HAP-1 (cell line): ENCODE measurements around the gene PRKAG2.
"Not testable (repeated sequence)": the region's sequence is repeated elsewhere in the genome, so short reads cannot be mapped to it uniquely, and the experiment has no call there.

Source experiments
- DNase-seq, 2 experiments: peaks; one replicate each; pipeline ENCODE4 v3.0.0-alpha.2; 2016 to 2020; ENCODE audit warnings: low spot score in 2 of 2
- H3K27me3 ChIP-seq: fragments of 250-450 bp; sonication (Bioruptor Pico); 2 replicates; pipeline ENCODE4 v1.5.1; 2020; ENCODE audit warnings: low read depth, mild to moderate bottlenecking, moderate library complexity
- H3K36me3 ChIP-seq: fragments of 250-450 bp; sonication (Bioruptor Pico); replicated peaks from 2 replicates; pipeline ENCODE4 v1.5.1; 2020; ENCODE audit warnings: mild to moderate bottlenecking
- H3K4me1 ChIP-seq: fragments of 250-450 bp; sonication (Bioruptor Pico); 2 replicates; pipeline ENCODE4 v1.5.1; 2020; ENCODE audit warnings: mild to moderate bottlenecking
- H3K4me3 ChIP-seq: fragments of 250-450 bp; sonication (Bioruptor Pico); 2 replicates; pipeline ENCODE4 v1.5.1; 2020; ENCODE audit warnings: mild to moderate bottlenecking, moderate library complexity
- H3K9me3 ChIP-seq: fragments of 250-450 bp; sonication (Bioruptor Pico); 2 replicates; pipeline ENCODE4 v1.5.1; 2020; ENCODE audit warnings: mild to moderate bottlenecking, moderate library complexity
- in situ Hi-C: fragments of 300-500 bp; cut with MboI; formaldehyde crosslinking; loops from 3 replicates; pipeline ENCODE4 v1.14.3; 2020; ENCODE audit warnings: low sequenced_read_pairs, inconsistent platforms, mixed read lengths

Gene PRKAG2

GRCh38 chr7:151798851-151799448, 78.0 kb downstream of the PRKAG2 start:
- H3K27me3 ChIP-seq = no peaks in the 10 kb centered on the region
- H3K9me3 ChIP-seq = no peaks in the 10 kb centered on the region
- H3K36me3 ChIP-seq = no peaks in the 10 kb centered on the region
- H3K4me1 ChIP-seq = no peaks in the 10 kb centered on the region
- in situ Hi-C loops = no loop called here
- H3K4me3 ChIP-seq = no peak overlapping the region
- no peak for DNase-seq

- DNase-seq = not testable (repeated sequence)
Measured at GRCh38 chr7:151797667-151798307, 79.1 kb downstream of the PRKAG2 start.

DNA sequence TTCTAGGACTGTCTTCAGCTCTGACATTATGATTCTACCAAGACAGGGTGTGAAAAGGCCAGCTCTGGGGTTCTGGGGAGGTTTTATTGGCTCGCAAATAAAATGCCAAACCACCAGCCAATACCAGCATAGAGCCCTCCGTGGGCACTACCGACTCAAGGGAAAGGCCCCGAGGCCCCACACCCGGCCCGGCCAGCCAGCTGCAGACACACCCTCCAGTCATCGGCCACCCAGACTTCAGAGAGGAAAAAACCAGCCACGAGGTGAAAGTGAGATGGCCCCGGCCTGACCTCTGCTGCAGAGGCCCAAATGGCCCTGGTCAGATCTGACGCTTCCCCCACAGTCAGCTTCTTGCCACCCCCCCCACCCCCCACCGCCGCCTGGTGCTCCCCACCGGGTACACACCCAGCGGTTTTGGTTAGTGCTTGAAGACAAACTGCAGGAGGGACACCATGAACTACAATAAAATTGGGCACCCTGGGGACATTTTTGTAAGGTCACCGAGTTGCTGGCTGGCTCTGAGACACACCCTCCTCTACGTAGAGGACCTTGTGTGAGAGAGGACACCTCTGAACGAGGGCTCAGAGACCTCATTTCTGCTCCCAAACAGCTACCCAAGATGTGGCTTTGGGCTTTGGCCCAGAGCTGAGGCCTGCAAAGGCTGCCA, 79.9 kb downstream of the PRKAG2 start:
- Histone ChIP-seq H3K36me3 (no peaks in the 10 kb centered on the region), H3K4me3 (no peak overlapping the region), H3K9me3 (no peaks in the 10 kb centered on the region), H3K27me3 (no peaks in the 10 kb centered on the region), H3K4me1 (no peaks in the 10 kb centered on the region)
- in situ Hi-C loops = no loop called here
- DNase-seq = no peak

More at GRCh38 chr7:151797667-151798307, 79.1 kb downstream of the PRKAG2 start:
- H3K27me3 ChIP-seq, H3K9me3 ChIP-seq, H3K36me3 ChIP-seq, in situ Hi-C loops, H3K4me3 ChIP-seq, H3K4me1 ChIP-seq: not testable (repeated sequence)

DNA sequence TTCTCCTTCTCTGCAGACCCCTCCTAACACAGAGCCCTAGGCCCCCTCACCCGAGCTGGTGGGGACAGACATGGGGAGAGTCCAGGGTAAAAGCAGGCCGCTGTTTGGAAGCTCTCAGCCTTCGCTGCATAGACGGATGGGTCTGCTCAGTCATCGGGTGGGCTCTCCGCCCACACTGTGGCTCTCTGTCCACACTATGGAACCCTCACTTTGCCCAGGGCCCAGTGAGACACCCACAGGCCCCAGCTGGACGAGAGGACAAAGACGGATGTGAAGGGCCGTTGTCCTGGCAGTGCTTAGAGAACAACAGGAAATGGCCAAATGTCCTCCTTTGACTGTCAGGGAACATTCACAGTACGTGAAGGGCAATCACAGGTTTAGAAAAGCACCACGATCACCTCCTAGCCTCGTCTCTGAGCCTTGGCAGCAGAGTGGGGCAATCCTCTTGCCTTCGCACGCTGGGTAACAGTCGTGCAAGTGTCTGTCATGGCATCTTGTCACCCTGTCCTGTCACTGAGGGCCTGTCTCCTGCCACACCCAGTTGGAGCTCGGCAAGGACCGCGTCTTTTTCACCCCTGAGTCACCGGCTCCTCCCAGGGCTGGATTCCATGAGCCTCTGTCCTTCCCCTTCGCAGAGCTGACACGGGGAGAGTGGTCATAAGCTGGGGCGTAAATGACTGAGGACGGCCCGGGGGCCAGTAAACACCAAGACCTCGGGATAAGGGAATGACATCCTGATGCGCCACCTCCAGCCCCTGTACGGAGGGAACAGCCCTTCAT, 80.6 kb downstream of the PRKAG2 start:
- no peaks in the 10 kb centered on the region for H3K36me3 ChIP-seq
- H3K9me3 ChIP-seq = no peaks in the 10 kb centered on the region
- no peaks in the 10 kb centered on the region for H3K27me3 ChIP-seq
- in situ Hi-C loops = no loop called here
- no peak for DNase-seq
- no peaks in the 10 kb centered on the region for H3K4me1 ChIP-seq
- no peak overlapping the region for H3K4me3 ChIP-seq

DNA sequence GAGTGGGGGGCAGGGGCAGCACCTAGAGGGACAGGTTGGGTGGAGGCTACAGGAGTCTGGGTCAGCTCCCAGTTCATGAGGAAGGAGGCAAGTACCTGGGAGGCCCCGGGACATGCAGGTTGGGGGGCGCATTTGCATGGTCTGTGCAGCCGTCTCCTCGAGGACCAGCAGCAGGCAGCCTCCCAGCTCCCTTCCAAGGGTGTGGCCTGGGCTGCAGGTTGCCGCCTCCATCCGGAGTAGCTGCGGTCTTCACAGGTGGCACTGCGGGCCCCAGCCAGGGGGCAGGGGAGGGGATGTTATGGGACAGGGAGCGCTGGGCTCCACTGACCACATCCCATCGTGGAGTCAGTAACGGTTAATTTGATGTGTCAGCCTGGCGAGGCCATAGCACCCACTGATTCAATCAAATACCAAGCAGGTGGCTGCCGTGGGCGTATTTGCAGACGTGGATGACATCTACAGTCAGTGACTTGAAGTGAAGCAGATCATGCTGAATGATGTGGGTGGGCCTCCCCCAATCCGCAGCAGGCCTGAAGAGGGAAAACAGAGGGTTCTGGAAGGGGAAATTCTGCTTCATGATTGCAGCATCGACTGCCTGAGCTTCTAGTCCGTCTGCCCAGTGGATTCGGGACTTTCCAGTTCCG, 81.6 kb downstream of the PRKAG2 start:
- no peaks in the 10 kb centered on the region for H3K4me1 ChIP-seq

DNA sequence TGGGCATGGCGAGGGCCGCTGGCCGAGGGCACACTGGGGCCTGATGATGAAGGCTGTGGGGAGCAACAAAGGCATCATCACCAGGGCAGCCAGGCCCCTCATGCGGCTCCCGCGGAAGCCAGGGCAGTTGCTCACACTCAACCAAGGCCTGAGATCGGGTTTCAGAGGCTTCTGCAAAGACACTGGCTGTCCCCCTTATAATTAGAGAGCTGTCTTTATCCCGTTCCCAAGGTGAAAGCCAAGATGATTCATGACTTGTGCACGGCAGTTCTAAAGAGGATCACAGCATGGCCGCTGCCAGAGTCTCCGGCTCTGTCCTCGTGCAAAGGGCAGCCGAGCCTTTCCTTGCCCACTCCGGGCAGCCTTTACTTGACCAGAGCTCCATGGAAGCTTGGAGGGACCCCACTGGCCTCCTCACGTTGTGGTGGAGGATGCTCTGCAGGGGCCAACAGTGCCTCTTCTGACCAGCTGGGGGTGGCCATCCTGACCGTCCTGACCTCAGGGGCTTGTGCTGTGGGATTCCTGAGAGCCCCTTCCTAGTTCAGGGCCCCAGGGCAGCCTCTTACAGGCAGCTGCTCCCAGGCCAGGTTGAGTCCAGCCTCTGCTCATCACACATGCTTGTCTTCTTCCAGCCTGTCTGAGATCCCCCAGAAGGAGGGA, 82.3 kb downstream of the PRKAG2 start:
- no peaks in the 10 kb centered on the region for H3K9me3 ChIP-seq
- DNase-seq = no peak
- H3K27me3 ChIP-seq = no peaks in the 10 kb centered on the region
- no peak overlapping the region for H3K4me3 ChIP-seq
- no peaks in the 10 kb centered on the region for H3K4me1 ChIP-seq
- H3K36me3 ChIP-seq = no peaks in the 10 kb centered on the region
- in situ Hi-C loops = no loop called here

More for the DNA sequence above, 81.6 kb downstream of the PRKAG2 start:
- Histone ChIP-seq H3K4me3 (no peak overlapping the region), H3K9me3 (no peaks in the 10 kb centered on the region), H3K36me3 (no peaks in the 10 kb centered on the region), H3K27me3 (no peaks in the 10 kb centered on the region)
- no peak for DNase-seq
- in situ Hi-C loops = no loop called here

- Histone ChIP-seq H3K27me3 (no peaks in the 10 kb centered on the region), H3K9me3 (no peaks in the 10 kb centered on the region), H3K4me3 (no peak overlapping the region), H3K4me1 (no peaks in the 10 kb centered on the region), H3K36me3 (no peaks in the 10 kb centered on the region)
- DNase-seq = no peak
- in situ Hi-C loops = no loop called here
Measured at GRCh38 chr7:151793991-151794507, 82.9 kb downstream of the PRKAG2 start.

DNA sequence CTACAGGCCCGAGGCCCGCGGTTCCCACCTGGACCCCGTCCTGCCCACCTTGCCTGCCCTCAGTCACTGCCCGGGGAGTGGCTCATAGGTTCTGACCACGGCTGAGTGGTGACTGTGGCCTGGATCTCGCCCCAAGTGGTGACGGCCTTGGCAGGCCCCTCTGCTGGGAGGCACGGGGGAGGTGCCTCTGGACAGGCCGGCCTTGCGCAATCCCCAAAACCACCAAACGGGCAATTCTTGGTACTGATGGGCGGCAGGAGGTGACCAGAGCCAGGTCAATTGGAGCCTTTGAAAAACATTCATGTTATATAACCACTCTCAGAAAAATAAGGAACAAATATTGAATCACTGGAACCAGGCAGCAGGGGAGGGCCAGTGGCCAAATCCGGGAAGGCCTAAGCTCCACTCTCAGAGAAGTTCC, 83.4 kb downstream of the PRKAG2 start:
- Histone ChIP-seq H3K9me3 (no peaks in the 10 kb centered on the region), H3K4me3 (no peak overlapping the region), H3K27me3 (no peaks in the 10 kb centered on the region), H3K4me1 (no peaks in the 10 kb centered on the region), H3K36me3 (no peaks in the 10 kb centered on the region)
- no peak for DNase-seq
- in situ Hi-C loops = no loop called here

GRCh38 chr7:151792636-151793035, 84.3 kb downstream of the PRKAG2 start:
- H3K9me3 ChIP-seq = no peaks in the 10 kb centered on the region
- H3K4me1 ChIP-seq = no peaks in the 10 kb centered on the region
- H3K4me3 ChIP-seq = no peak overlapping the region
- in situ Hi-C loops = no loop called here
- no peaks in the 10 kb centered on the region for H3K27me3 ChIP-seq
- no peak for DNase-seq
- H3K36me3 ChIP-seq = no peaks in the 10 kb centered on the region

GRCh38 chr7:151792086-151792485, 84.8 kb downstream of the PRKAG2 start:
- Histone ChIP-seq H3K36me3 (no peaks in the 10 kb centered on the region), H3K4me3 (no peak overlapping the region), H3K27me3 (no peaks in the 10 kb centered on the region), H3K4me1 (no peaks in the 10 kb centered on the region), H3K9me3 (no peaks in the 10 kb centered on the region)
- in situ Hi-C loops = no loop called here
- no peak for DNase-seq

- no peak for DNase-seq
- Histone ChIP-seq H3K9me3 (no peaks in the 10 kb centered on the region), H3K36me3 (no peaks in the 10 kb centered on the region), H3K27me3 (no peaks in the 10 kb centered on the region), H3K4me1 (no peaks in the 10 kb centered on the region), H3K4me3 (no peak overlapping the region)
- in situ Hi-C loops = no loop called here
Measured at GRCh38 chr7:151790830-151791620, 85.9 kb downstream of the PRKAG2 start.

DNA sequence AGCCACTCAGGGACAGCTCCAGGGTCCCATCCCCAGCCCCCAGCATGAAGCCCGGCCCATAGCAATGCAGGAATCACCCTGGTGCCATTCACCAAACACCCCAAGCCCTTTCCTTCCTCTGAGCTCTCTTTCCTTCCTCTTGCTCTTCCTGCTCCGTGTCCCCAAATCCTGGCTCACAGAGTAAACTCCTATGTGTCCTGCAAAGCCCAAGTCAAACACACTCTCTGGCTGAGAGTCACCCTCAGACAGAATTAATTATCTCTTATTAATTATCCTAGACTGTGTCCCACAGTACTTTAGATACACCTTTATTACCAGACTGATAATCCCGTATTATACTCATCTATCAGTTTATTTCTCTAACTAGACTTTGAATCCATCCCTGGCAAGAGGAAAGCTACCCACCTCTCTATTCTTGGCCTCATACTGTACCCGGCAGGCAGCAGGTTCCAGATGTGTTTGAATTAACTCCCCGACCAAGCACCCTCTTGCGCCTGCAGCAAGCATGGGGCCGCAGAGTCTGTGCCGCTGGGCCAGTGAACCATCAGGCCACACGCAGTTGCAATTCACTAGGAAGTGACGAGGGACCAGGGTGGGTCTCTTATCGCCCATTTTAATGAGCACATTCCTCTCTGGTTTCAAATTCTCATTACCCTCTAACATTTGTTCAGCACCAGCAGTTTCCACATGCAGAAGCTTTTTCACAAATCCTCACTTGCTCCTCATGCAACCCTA, 86.7 kb downstream of the PRKAG2 start:
- Histone ChIP-seq H3K4me3 (no peak overlapping the region), H3K27me3 (no peaks in the 10 kb centered on the region), H3K9me3 (no peaks in the 10 kb centered on the region), H3K4me1 (no peaks in the 10 kb centered on the region), H3K36me3 (no peaks in the 10 kb centered on the region)
- in situ Hi-C loops = no loop called here
- no peak for DNase-seq
